GM12892 (cell line): Measurements from ENCODE around the gene TRPC4.

Experiments
- POLR2A ChIP-seq: IDR thresholded peaks from 2 replicates; pipeline ENCODE4 v1.6.1; 2011; ENCODE audit warnings: low read depth, low read length, control low read depth
- POLR2AphosphoS5 ChIP-seq: IDR thresholded peaks from 2 replicates; pipeline ENCODE4 v1.6.1; 2011; ENCODE audit warnings: low read depth, low read length, control low read depth
- TAF1 ChIP-seq: IDR thresholded peaks from 2 replicates; pipeline ENCODE4 v1.6.1; 2011; ENCODE audit warnings: low read depth, mild to moderate bottlenecking, control low read depth, low read length, borderline replicate concordance

DNA sequence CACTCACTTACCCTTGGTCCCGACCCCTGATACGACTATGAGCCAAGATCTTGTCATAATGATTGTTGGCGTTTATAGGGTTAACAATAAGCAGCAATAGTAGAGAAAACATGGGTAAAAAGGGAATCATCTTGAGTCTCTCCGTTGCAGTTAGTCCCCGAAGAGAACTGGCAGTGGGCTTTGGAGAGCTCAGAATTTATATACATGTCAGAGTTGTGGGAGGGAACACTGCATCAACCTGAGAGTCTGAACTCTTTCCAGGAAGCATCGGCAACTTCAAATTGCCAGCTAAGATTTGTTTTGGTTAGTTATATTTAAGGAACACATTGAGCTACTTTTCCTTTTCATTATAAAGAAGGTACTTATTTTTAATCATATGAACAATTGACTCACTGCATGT lies 271.0 kb downstream of the TRPC4 start, which contains the start of gene POSTN:
- TF ChIP-seq POLR2A (no peak), POLR2AphosphoS5 (no peak), TAF1 (no peak)
